IPS-18a (cell line): ENCODE results near the gene UBXN7.
"Not testable (repeated sequence)": the region's sequence is repeated elsewhere in the genome, so short reads cannot be mapped to it uniquely, and the experiment has no call there.

Experiments used
- H3K27ac ChIP-seq: one replicate; pipeline ENCODE4 v1.5.1; 2013; ENCODE audit warnings: low read length
- H3K27me3 ChIP-seq: one replicate; pipeline ENCODE4 v1.6.1; 2013; ENCODE audit warnings: mild to moderate bottlenecking, low read length; ENCODE audit not compliant: control insufficient read depth, insufficient read depth
- H3K36me3 ChIP-seq: one replicate; pipeline ENCODE4 v1.6.1; 2013; ENCODE audit warnings: low read depth, low read length; ENCODE audit not compliant: control insufficient read depth
- H3K4me1 ChIP-seq: one replicate; pipeline ENCODE4 v1.6.1; 2013; ENCODE audit warnings: low read depth, low read length; ENCODE audit not compliant: control insufficient read depth
- H3K4me3 ChIP-seq: one replicate; pipeline ENCODE4 v1.5.1; 2013; ENCODE audit warnings: low read length
- H3K9ac ChIP-seq: one replicate; pipeline ENCODE4 v1.6.1; 2013; ENCODE audit warnings: mild to moderate bottlenecking, low read length, moderate library complexity
- H3K9me3 ChIP-seq: one replicate; pipeline ENCODE4 v1.6.1; 2013; ENCODE audit warnings: low read depth, low read length; ENCODE audit not compliant: control insufficient read depth

The UBXN7 gene

DNA sequence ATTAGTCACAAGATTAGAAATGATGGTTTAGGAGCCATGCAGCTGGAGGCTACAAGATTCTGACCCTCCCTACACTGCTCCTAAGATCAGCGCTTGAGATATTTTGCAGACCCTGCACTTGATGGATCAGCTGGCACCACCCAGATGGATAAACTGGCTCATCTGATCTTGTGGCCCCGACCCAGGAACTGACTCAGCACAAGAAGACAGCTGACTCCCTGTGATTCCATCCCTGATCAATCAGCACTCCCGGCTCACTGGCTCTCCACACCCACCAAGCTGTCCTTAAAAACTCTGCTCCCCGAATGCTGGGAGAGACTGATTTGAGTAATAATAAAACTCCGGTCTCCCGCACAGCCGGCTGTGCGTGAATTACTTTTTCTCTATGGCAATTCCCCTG is 129.3 kb downstream of the UBXN7 start:
- not testable (repeated sequence) for H3K36me3 ChIP-seq, H3K9me3 ChIP-seq, H3K27ac ChIP-seq

DNA sequence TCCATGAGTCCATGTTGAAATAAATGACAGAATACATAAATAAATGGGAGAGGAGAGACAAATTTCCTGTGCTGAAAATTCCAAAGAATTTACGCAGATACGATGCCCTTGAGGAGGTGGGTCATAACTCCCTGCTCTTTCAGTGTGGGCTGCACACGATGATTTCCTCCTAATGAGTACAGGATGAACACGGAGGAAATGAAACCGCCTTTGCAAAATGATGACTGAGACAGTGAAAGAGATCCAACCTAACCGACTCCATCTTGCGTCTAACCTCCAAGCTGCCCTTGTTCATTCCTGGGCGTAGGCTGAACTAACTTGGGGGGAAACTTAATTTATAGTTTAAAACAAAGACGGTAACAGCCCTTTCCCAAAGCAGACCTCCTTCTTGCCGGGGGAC is 129.7 kb downstream of the UBXN7 start:
- not testable (repeated sequence) for H3K4me1 ChIP-seq, H3K36me3 ChIP-seq, H3K27ac ChIP-seq, H3K9ac ChIP-seq, H3K9me3 ChIP-seq, H3K27me3 ChIP-seq, H3K4me3 ChIP-seq

More for the DNA sequence above, 129.3 kb downstream of the UBXN7 start:
- H3K27me3 ChIP-seq, H3K9ac ChIP-seq, H3K4me1 ChIP-seq, H3K4me3 ChIP-seq: not testable (repeated sequence)

DNA sequence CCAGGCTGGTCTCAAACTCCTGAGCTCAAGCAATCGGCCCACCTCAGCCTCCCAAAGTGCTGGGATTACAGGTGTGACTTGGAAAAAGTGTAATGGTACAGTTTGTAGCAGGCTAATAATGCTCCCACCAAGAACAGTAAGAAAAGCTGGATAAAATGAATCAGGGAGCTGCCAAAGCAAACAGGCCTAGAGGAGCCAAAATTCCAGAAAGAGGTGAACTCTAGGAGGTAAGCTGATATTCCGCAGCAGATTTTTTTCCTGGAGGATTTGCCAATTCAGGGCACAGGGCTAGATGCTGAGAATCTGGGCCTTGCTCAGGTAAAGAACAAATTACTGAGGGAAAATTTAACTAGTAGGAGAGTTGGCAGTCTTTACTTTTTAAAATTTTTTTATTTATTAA is 133.7 kb downstream of the UBXN7 start:
- no peaks in the 10 kb centered on the region for H3K27me3 ChIP-seq
- no peak overlapping the region for H3K27ac ChIP-seq
- no peaks in the 10 kb centered on the region for H3K9me3 ChIP-seq
- H3K36me3 ChIP-seq, result no peaks in the 10 kb centered on the region
- no peak overlapping the region for H3K4me3 ChIP-seq
- no peak overlapping the region for H3K9ac ChIP-seq
- H3K4me1 ChIP-seq, result no peaks in the 10 kb centered on the region
